Progenitor cell of endocrine pancreas (in vitro differentiated cells): Measurements from ENCODE around the gene TM4SF4. TPM values are rescaled to one million over a fixed set of nuclear protein-coding genes. Genes with fewer than 3 reads are reported as not detected.

Source experiments
- DNase-seq: peaks from one replicate; pipeline ENCODE4 v3.0.0; 2021; ENCODE audit warnings: low spot score; ENCODE audit not compliant: unreplicated experiment
- H3K27ac Mint-ChIP-seq: 2 replicates; pipeline ENCODE4 v1.8.0; 2021; ENCODE audit warnings: mild to moderate bottlenecking, moderate library complexity, mixed read lengths
- H3K27me3 Mint-ChIP-seq: 2 replicates; pipeline ENCODE4 v1.8.0; 2021; ENCODE audit warnings: mixed read lengths
- H3K36me3 Mint-ChIP-seq: 2 replicates; pipeline ENCODE4 v1.8.0; 2022; ENCODE audit warnings: mixed read lengths; ENCODE audit not compliant: insufficient read depth
- H3K4me1 Mint-ChIP-seq: 2 replicates; pipeline ENCODE4 v1.8.0; 2021; ENCODE audit warnings: low read depth, mixed read lengths
- H3K4me3 Mint-ChIP-seq: 2 replicates; pipeline ENCODE4 v1.8.0; 2021; ENCODE audit warnings: low read depth, mild to moderate bottlenecking, moderate library complexity, mixed read lengths
- H3K9me3 Mint-ChIP-seq: 2 replicates; pipeline ENCODE4 v1.8.0; 2021; ENCODE audit warnings: low read depth, mixed read lengths
- total RNA-seq: library from RNA; stranded (reverse); gene quantifications from 2 replicates; pipeline ENCODE4 v1.2.1, GENCODE V29; 2021
- TF ChIP-seq, protein P1 (sequence below): fragments of 200-600 bp; sonication (generic); IDR thresholded peaks from one replicate; pipeline ENCODE4 v1.5.0; 2021; ENCODE audit warnings: antibody characterized with exemption, mild to moderate bottlenecking; ENCODE audit not compliant: unreplicated experiment

The TM4SF4 gene
- total RNA-seq, 1 donor from 2014 or later = 314 TPM

DNA sequence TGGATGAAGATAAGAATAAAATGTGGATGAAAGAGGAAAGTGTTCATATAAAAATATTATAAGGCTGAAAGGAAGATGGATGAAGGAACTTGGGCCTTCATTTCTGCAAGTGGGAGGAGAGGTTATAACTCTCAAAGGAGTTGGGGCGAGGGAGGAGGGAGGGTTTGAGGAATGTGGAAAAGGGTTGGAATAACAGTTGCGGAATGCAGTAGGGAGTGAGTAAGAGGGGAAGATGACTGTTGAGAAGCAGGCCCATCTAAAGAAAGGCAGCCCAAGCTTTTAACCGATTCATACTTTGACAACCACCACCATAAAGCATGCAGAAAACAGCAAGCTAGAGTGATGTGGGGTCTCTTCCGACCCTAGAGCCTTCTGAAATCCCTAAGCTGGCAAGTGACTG, 8.3 kb upstream of the TM4SF4 start:
- peaks cover 22% of the 10 kb centered on the region for H3K9me3 Mint-ChIP-seq
- peaks cover 38% of the 10 kb centered on the region for H3K4me1 Mint-ChIP-seq
- peaks cover 2% of the 10 kb centered on the region for H3K36me3 Mint-ChIP-seq
- H3K27me3 Mint-ChIP-seq = no peaks in the 10 kb centered on the region
- no peak overlapping the region for H3K4me3 Mint-ChIP-seq
- no peak for DNase-seq
- TF ChIP-seq, protein P1, sequence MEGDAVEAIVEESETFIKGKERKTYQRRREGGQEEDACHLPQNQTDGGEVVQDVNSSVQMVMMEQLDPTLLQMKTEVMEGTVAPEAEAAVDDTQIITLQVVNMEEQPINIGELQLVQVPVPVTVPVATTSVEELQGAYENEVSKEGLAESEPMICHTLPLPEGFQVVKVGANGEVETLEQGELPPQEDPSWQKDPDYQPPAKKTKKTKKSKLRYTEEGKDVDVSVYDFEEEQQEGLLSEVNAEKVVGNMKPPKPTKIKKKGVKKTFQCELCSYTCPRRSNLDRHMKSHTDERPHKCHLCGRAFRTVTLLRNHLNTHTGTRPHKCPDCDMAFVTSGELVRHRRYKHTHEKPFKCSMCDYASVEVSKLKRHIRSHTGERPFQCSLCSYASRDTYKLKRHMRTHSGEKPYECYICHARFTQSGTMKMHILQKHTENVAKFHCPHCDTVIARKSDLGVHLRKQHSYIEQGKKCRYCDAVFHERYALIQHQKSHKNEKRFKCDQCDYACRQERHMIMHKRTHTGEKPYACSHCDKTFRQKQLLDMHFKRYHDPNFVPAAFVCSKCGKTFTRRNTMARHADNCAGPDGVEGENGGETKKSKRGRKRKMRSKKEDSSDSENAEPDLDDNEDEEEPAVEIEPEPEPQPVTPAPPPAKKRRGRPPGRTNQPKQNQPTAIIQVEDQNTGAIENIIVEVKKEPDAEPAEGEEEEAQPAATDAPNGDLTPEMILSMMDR = no peak
- H3K27ac Mint-ChIP-seq = peak overlapping the region; percentile 69

DNA sequence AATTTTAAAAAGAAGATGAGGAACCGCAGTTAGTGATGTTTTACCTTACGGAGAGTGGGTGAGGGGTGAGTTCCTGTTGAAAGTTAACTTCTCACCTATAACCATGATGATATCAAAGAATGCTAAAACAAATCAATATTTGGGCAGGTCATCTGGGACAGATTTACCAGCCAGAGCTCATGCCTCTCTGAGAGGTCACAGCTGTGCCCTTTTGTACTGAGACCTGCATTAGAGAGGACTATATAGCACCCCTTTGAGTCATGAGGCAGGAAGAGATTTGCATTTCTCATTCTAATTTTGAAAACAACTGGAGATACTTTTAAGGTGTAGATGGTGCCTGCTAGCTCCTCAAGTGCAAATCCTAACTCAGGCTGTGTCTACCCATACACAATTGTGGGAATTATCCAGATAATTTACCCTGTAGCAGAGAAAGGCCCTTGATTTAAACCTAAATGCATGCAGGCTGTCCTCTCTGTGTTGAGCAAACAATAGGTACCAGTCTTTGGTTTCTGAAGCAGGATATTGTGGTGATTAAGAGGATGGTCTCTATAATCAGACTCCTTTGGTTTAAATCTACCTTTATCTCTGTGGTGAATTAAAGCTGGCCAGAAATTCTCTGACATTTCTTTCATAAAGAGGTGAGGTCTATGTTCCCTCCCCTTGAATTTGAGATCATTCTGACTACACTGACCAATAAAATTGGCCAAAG, 5.8 kb upstream of the TM4SF4 start:
- Mint-ChIP-seq H3K9me3 (peaks cover 18% of the 10 kb centered on the region), H3K27ac (peak overlapping the region; percentile 93), H3K4me1 (peaks cover 61% of the 10 kb centered on the region), H3K36me3 (peaks cover 2% of the 10 kb centered on the region), H3K4me3 (peak overlapping the region; percentile 9), H3K27me3 (no peaks in the 10 kb centered on the region)
- TF ChIP-seq, protein P1 = no peak
- no peak for DNase-seq

DNA sequence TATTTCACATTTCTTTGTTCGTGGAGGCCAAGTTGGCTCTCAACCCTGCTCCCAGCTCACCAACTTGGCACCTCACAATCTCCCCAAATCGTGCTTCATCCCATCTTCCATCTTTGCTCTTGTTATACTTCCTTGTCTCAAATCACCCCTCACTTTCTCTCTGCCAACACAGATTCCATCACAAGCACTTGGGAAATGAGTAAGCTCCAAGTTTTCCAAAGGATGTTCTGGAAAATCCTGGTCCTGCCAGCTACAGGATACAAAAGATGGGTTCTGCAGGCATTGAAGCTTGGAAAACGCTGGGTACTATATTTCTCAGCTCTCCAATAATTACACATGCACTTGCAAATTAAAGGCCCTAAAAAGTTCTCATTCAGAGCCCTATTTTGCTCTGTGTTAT, 4.1 kb upstream of the TM4SF4 start:
- no peak for DNase-seq
- H3K27me3 Mint-ChIP-seq = no peaks in the 10 kb centered on the region
- H3K27ac Mint-ChIP-seq = peak overlapping the region; percentile 68
- no peaks in the 10 kb centered on the region for H3K36me3 Mint-ChIP-seq
- peaks cover 6% of the 10 kb centered on the region for H3K9me3 Mint-ChIP-seq
- TF ChIP-seq, protein P1 = no peak
- H3K4me1 Mint-ChIP-seq = peaks cover 75% of the 10 kb centered on the region
- no peak overlapping the region for H3K4me3 Mint-ChIP-seq

DNA sequence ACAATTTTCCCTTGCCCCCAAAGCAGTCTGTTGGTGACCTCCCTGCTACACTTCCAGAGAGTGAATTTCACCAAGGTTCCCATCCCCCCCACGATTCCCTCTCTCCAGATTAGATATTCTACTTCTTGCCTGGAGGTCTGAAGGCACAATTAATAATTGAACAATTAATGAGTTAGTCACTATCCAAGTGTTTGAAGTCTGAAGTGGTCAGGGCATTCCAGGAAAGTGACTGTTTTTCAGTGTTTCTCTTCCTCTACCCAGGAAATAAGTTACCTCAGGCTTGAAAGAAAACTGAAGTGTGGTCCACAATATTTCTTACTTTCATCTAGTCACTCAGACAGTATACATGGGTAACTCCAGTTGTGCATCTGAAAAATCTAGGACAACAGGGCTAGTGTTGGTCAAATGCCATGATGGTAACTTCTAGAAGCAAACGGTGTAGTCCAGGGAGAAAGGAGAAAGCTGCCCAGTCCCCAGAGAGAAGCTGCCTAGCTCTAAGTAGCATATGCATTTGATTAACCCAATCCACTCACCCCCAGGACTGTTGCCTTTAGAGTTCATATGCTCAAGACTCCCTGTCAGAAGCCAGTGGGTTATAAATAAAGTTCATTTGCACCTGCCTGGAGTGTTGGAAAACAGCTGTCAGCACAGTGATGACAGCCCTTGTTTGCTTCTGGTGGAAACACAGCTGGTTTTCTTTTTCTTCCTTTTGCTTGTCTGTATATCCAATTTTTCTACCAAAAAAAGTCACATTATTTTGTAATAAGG, 2.3 kb upstream of the TM4SF4 start:
- Mint-ChIP-seq H3K36me3 (peaks cover 3% of the 10 kb centered on the region), H3K27ac (peak overlapping the region; percentile 70), H3K27me3 (no peaks in the 10 kb centered on the region), H3K9me3 (no peaks in the 10 kb centered on the region), H3K4me3 (no peak overlapping the region), H3K4me1 (peaks cover 78% of the 10 kb centered on the region)
- DNase-seq = no peak
- TF ChIP-seq, protein P1 = no peak

DNA sequence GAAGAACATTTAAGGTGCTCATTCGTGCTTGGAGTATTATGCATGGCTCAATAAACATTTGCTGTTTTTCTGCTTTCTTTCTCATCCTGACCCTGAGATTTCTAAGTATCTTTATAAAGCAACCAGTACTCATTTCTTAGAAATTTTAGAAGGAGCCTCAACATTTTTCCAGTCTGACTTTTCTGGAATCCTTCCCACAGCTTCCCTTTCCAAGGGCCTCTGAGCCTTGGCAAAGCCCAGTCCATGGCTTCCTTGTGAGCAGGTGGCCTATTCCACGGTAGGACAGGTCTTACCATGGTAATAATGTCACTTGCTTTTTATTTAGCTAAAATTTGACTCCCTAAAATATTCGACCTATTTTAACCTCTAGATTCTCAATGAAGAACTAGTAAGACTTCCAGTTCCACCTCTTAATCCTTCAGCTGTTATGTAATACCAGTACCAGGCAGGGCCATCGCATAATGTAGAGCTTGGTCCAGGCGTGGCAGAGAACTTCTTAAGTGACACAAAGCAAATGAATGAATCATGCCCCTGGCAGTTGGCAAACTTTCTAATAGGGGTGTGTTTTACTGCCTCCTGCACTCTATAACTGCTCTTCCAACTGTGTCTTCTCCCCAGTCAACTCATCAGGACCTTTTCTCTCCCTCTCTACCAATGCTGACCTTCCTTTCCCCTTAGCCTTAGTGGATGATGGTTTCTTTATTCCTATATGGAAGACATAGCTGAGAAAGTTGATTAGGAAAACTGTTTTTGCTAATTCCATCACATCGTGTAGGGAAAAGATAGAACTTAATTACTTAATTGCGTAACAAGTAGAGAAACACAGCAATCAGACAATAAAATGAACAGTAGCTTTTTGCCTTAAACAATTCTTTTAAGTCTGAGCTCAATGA, 894 bp upstream of the TM4SF4 start:
- no peak for DNase-seq
- Mint-ChIP-seq H3K36me3 (peaks cover 5% of the 10 kb centered on the region), H3K27me3 (no peaks in the 10 kb centered on the region), H3K4me1 (peaks cover 74% of the 10 kb centered on the region), H3K27ac (peak overlapping the region; percentile 93), H3K4me3 (peak overlapping the region; percentile 87), H3K9me3 (no peaks in the 10 kb centered on the region)
- TF ChIP-seq, protein P1 = no peak
